ENCODE measurements around the gene MOB2.

DNA sequence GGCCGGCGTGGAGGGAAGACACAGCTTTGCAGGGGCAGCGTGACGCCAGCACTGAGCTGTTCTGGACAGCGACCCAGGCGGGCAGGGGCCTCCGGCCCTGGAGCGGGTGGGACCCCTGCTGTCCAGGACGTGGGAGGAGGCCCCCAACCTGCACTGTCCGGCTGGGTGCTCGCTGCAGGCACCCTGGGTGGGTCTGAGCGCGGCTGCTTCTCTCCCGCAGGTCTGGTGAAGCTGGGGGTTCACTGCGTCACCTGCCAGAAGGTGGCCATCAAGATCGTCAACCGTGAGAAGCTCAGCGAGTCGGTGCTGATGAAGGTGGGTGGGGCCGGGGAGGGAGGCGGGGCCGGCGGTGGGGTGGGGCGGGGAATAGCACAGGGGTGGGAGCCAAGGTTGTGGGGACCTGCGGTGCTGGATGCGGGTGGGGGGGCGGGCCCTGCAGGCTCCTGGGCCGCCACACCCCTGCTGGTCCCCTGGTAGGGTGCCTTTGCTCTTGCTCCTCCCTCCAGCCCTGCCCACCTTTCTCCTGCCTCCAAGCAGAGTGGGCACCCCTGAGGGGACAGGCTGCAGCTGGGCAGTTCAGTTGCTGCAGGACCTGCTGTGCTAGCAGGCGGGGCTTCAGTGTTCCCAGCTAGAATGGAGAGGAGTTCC is 50.6 kb downstream of the MOB2 start:
- TF ChIP-seq, protein P1, sequence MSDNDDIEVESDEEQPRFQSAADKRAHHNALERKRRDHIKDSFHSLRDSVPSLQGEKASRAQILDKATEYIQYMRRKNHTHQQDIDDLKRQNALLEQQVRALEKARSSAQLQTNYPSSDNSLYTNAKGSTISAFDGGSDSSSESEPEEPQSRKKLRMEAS (IDR thresholded peaks at IDR 0.05): no peak
- TF ChIP-seq, protein P2, sequence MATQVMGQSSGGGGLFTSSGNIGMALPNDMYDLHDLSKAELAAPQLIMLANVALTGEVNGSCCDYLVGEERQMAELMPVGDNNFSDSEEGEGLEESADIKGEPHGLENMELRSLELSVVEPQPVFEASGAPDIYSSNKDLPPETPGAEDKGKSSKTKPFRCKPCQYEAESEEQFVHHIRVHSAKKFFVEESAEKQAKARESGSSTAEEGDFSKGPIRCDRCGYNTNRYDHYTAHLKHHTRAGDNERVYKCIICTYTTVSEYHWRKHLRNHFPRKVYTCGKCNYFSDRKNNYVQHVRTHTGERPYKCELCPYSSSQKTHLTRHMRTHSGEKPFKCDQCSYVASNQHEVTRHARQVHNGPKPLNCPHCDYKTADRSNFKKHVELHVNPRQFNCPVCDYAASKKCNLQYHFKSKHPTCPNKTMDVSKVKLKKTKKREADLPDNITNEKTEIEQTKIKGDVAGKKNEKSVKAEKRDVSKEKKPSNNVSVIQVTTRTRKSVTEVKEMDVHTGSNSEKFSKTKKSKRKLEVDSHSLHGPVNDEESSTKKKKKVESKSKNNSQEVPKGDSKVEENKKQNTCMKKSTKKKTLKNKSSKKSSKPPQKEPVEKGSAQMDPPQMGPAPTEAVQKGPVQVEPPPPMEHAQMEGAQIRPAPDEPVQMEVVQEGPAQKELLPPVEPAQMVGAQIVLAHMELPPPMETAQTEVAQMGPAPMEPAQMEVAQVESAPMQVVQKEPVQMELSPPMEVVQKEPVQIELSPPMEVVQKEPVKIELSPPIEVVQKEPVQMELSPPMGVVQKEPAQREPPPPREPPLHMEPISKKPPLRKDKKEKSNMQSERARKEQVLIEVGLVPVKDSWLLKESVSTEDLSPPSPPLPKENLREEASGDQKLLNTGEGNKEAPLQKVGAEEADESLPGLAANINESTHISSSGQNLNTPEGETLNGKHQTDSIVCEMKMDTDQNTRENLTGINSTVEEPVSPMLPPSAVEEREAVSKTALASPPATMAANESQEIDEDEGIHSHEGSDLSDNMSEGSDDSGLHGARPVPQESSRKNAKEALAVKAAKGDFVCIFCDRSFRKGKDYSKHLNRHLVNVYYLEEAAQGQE (IDR thresholded peaks at IDR 0.05): no peak
- TF ChIP-seq, protein P3, sequence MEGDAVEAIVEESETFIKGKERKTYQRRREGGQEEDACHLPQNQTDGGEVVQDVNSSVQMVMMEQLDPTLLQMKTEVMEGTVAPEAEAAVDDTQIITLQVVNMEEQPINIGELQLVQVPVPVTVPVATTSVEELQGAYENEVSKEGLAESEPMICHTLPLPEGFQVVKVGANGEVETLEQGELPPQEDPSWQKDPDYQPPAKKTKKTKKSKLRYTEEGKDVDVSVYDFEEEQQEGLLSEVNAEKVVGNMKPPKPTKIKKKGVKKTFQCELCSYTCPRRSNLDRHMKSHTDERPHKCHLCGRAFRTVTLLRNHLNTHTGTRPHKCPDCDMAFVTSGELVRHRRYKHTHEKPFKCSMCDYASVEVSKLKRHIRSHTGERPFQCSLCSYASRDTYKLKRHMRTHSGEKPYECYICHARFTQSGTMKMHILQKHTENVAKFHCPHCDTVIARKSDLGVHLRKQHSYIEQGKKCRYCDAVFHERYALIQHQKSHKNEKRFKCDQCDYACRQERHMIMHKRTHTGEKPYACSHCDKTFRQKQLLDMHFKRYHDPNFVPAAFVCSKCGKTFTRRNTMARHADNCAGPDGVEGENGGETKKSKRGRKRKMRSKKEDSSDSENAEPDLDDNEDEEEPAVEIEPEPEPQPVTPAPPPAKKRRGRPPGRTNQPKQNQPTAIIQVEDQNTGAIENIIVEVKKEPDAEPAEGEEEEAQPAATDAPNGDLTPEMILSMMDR (IDR thresholded peaks at IDR 0.05; ENCODE audit: low read depth, low read length, missing input control): no peak
- no peak for TF ChIP-seq TAF1 (conservative IDR thresholded peaks at IDR 0.05)

Data from liver (tissue), 3 donors.